OCI-LY3 (cell line): ENCODE measurements around the gene HSD17B12.

Experiments used
- H2AFZ ChIP-seq: fragments of 200-600, 300-600 bp; shearing (Covaris generic); 2 replicates; pipeline ENCODE4 v1.6.0; 2014; ENCODE audit warnings: antibody characterized with exemption, low read depth, low read length
- H3K27ac ChIP-seq: fragments of 200-600, 300-600 bp; sonication (generic); 2 replicates; pipeline ENCODE4 v1.5.1; 2014; ENCODE audit warnings: mild to moderate bottlenecking, low read length, moderate library complexity, mixed read lengths
- H3K27me3 ChIP-seq: fragments of 200-600, 300-600 bp; sonication (generic); 2 replicates; pipeline ENCODE4 v1.6.1; 2014; ENCODE audit warnings: low read depth, low read length, mixed read lengths
- H3K36me3 ChIP-seq: fragments of 200-600, 300-600 bp; sonication (generic); replicated peaks from 2 replicates; pipeline ENCODE3; 2014; ENCODE audit warnings: low read depth, low read length, mixed read lengths
- H3K4me1 ChIP-seq: fragments of 300-600, 200-600 bp; sonication (generic); 2 replicates; pipeline ENCODE4 v1.6.1; 2014; ENCODE audit warnings: low read length, mixed read lengths
- H3K4me2 ChIP-seq: fragments of 200-600, 300-600 bp; sonication (generic); 2 replicates; pipeline ENCODE4 v1.6.1; 2014; ENCODE audit warnings: low read length, mixed read lengths
- H3K4me3 ChIP-seq: fragments of 300-600, 200-600 bp; sonication (generic); 2 replicates; pipeline ENCODE4 v1.5.1; 2014; ENCODE audit warnings: antibody characterized with exemption, mild to moderate bottlenecking, low read length, moderate library complexity
- H3K79me2 ChIP-seq: fragments of 300-600, 200-600 bp; shearing (Covaris generic); 2 replicates; pipeline ENCODE4 v1.6.1; 2014; ENCODE audit warnings: mild to moderate bottlenecking, low read length, mixed read lengths
- H3K9ac ChIP-seq: fragments of 300-600, 200-600 bp; shearing (Covaris generic); 2 replicates; pipeline ENCODE4 v1.6.0; 2014; ENCODE audit warnings: mild to moderate bottlenecking, low read length, moderate library complexity
- H3K9me3 ChIP-seq: fragments of 200-600, 300-600 bp; shearing (Covaris generic); 2 replicates; pipeline ENCODE4 v1.6.1; 2014; ENCODE audit warnings: low read length, mixed read lengths; ENCODE audit not compliant: insufficient read depth
- H4K20me1 ChIP-seq: fragments of 200-600, 300-600 bp; sonication (generic); 2 replicates; pipeline ENCODE4 v1.6.1; 2016; ENCODE audit warnings: low read length, mixed read lengths; ENCODE audit not compliant: insufficient read depth
- EZH2phosphoT487 ChIP-seq: fragments of 200-600 bp; shearing (Covaris generic); IDR thresholded peaks from 2 replicates; pipeline ENCODE4 v1.6.1; 2018; ENCODE audit warnings: antibody characterized with exemption, mixed run types, low read depth
- TF ChIP-seq, protein P1 (sequence below): fragments of 200-600, 300-600 bp; sonication (generic); IDR thresholded peaks from 2 replicates; pipeline ENCODE4 v1.5.1; 2014; ENCODE audit warnings: antibody characterized with exemption, low read length, low read depth

The HSD17B12 gene

DNA sequence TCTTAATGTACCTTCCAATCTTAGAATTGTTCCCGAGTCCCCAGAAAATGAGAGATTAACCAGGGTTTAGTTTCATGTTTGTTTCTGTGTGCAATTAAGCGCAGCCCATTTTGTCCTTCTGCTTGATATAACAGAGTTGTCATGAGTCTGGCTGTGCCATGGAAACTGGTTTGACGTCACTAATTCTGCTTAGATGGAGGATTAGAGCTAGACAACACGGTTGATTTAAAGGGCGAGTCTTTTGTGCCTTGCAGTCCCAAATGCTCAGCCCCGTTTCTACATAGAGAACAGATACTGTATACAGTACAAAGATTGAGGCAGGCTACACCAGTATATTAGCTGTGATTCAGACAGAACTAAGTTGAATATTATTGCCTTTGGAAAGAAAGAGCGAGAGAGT lies 154.6 kb downstream of the HSD17B12 start:
- Histone ChIP-seq H3K4me3 (no peak overlapping the region), H3K27ac (no peak overlapping the region), H3K9ac (no peak overlapping the region), H3K4me1 (peaks cover 17% of the 10 kb centered on the region), H2AFZ (no peak overlapping the region), H3K36me3 (peaks cover 20% of the 10 kb centered on the region), H3K4me2 (no peak overlapping the region), H3K27me3 (no peaks in the 10 kb centered on the region), H3K79me2 (no peaks in the 10 kb centered on the region), H4K20me1 (peaks cover 10% of the 10 kb centered on the region), H3K9me3 (no peaks in the 10 kb centered on the region)
- no peak for TF ChIP-seq EZH2phosphoT487
- TF ChIP-seq, protein P1, sequence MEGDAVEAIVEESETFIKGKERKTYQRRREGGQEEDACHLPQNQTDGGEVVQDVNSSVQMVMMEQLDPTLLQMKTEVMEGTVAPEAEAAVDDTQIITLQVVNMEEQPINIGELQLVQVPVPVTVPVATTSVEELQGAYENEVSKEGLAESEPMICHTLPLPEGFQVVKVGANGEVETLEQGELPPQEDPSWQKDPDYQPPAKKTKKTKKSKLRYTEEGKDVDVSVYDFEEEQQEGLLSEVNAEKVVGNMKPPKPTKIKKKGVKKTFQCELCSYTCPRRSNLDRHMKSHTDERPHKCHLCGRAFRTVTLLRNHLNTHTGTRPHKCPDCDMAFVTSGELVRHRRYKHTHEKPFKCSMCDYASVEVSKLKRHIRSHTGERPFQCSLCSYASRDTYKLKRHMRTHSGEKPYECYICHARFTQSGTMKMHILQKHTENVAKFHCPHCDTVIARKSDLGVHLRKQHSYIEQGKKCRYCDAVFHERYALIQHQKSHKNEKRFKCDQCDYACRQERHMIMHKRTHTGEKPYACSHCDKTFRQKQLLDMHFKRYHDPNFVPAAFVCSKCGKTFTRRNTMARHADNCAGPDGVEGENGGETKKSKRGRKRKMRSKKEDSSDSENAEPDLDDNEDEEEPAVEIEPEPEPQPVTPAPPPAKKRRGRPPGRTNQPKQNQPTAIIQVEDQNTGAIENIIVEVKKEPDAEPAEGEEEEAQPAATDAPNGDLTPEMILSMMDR, result no peak

DNA sequence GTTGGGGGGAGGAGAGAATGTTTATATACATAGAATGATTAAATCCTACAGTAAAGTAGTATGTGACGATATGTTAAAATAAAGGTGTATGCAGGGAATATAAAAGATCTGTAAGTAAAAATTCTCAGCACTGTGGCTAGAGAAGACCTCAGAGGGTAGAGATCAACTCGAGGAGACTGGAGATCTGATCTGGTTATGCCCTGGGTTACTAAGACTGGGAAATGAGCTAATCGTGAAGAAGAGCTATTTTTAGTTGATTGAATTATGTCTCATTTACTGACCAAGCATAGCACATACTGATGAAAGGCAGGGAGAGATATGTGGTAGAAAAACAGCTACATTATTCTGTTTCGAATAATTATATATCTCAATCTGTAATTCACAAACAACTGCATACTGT lies 157.3 kb downstream of the HSD17B12 start:
- peaks cover 28% of the 10 kb centered on the region for H3K36me3 ChIP-seq
- H3K9ac ChIP-seq, result no peak overlapping the region
- H3K4me3 ChIP-seq, result no peak overlapping the region
- H3K9me3 ChIP-seq, result no peaks in the 10 kb centered on the region
- no peak overlapping the region for H2AFZ ChIP-seq
- peaks cover 17% of the 10 kb centered on the region for H3K4me1 ChIP-seq
- no peak for TF ChIP-seq EZH2phosphoT487
- TF ChIP-seq, protein P1, result no peak
- no peak overlapping the region for H3K27ac ChIP-seq
- H3K79me2 ChIP-seq, result no peaks in the 10 kb centered on the region
- no peaks in the 10 kb centered on the region for H3K27me3 ChIP-seq
- H3K4me2 ChIP-seq, result peak overlapping the region; percentile 3
- H4K20me1 ChIP-seq, result peaks cover 9% of the 10 kb centered on the region

DNA sequence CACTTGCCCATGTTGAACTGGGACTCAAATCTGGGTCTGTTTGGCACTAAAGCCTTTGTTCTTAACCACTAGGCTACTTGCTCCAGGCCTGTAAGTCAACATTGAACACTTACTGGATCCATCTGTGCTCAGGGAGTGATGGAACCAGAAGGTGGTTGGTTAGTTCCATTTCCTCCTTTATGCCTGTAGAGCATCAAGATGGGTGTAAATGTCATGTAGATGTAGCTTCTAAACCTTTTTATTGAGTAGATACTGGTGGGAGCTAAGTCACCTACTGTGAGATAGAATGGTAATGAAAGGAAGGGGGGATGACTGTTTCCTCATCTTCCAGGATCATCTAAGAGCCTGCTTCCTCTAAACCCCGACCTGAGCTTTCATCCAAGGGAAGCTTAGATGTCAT lies 161.5 kb downstream of the HSD17B12 start:
- Histone ChIP-seq H3K27me3 (no peaks in the 10 kb centered on the region), H3K79me2 (no peaks in the 10 kb centered on the region), H3K4me3 (no peak overlapping the region), H3K4me2 (no peak overlapping the region), H3K4me1 (peaks cover 16% of the 10 kb centered on the region), H3K9me3 (no peaks in the 10 kb centered on the region), H3K36me3 (peaks cover 36% of the 10 kb centered on the region), H4K20me1 (peaks cover 6% of the 10 kb centered on the region; the same call in 1 of the 2 replicates), H3K27ac (no peak overlapping the region), H2AFZ (no peak overlapping the region), H3K9ac (no peak overlapping the region)
- no peak for TF ChIP-seq EZH2phosphoT487
- TF ChIP-seq, protein P1, result no peak

DNA sequence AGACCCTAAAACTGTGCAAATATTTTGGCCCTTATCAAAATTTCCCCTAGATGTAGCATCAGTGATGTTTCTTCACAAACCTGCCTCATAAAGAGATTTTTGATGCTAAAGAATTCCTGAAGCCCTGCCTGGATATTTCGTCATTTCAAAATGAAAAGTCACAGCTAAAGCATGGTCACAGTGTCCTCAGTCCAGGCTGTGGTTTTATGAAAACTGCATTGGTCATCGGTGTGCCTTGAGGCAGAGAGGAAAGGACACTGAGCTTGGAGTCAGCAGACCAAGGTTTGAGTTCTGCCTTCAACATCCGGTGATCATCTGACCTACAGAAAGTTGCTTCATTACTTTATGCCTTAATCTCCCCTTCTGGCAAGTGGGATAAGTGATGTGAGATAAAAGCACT lies 165.3 kb downstream of the HSD17B12 start:
- TF ChIP-seq, protein P1, result no peak
- TF ChIP-seq EZH2phosphoT487, result no peak
- Histone ChIP-seq H4K20me1 (no peaks in the 10 kb centered on the region), H3K27me3 (no peaks in the 10 kb centered on the region), H3K36me3 (peaks cover 20% of the 10 kb centered on the region), H3K4me2 (no peak overlapping the region), H3K9me3 (no peaks in the 10 kb centered on the region), H3K4me3 (no peak overlapping the region), H3K9ac (no peak overlapping the region), H3K79me2 (no peaks in the 10 kb centered on the region), H3K4me1 (no peaks in the 10 kb centered on the region), H3K27ac (no peak overlapping the region), H2AFZ (no peak overlapping the region)
